ENCODE measurements around the gene TSPAN32. TPM values are rescaled to one million over a fixed set of nuclear protein-coding genes. Genes with fewer than 3 reads are reported as not detected.
"Not testable (repeated sequence)": the region's sequence is repeated elsewhere in the genome, so short reads cannot be mapped to it uniquely, and the experiment has no call there.

Gene TSPAN32
- total and polyA plus RNA-seq, 4 experiments from 2014 or later: 14.6 to 52.7 (median 45.9) TPM

- intact Hi-C loops (cut with micrococcal nuclease): no loop called here
- H3K9me3 Mint-ChIP-seq: peaks cover 0 to 29% (median 25%) of the 10 kb centered on the region in 8 donors
- Histone ChIP-seq H3K9me3 (ENCODE audit: control insufficient read depth in 1 of 2, low read length in 2 of 2) (no peaks in the 10 kb centered on the region), H3K4me3 (ENCODE audit: low read length in 2 of 2) (no peak overlapping the region), H3K27ac (ENCODE audit: low read depth, low read length) (no peak overlapping the region), H3K4me1 (ENCODE audit: insufficient read depth, low read length) (no peaks in the 10 kb centered on the region), H3K36me3 (ENCODE audit: insufficient read depth, low read length) (no peaks in the 10 kb centered on the region), H3K27me3 (ENCODE audit: insufficient read depth, low read length) (no peaks in the 10 kb centered on the region)
- no peak overlapping the region for H3K4me3 Mint-ChIP-seq
- CTCF ChIA-PET (ENCODE audit: partially characterized antibody): no interaction called here
- no peak for DNase-seq
- no peaks in the 10 kb centered on the region for H3K4me1 Mint-ChIP-seq
- no peak overlapping the region for H3K27ac Mint-ChIP-seq
- POLR2A ChIA-PET (ENCODE audit: partially characterized antibody): interaction anchor here (1.3 kb wide), 1 partner anchor 26 kb away, joined by 3 read pairs; the partner anchor contains the start of gene TSPAN32
- H3K36me3 Mint-ChIP-seq: no peaks in the 10 kb centered on the region
- H3K27me3 Mint-ChIP-seq: peaks cover 8 to 26% of the 10 kb centered on the region in 2 donors
Observed at GRCh38 chr11:2328021-2328420, 26.2 kb downstream of the TSPAN32 start.

- no peaks in the 10 kb centered on the region for H3K36me3 Mint-ChIP-seq
- H3K9me3 Mint-ChIP-seq: peaks cover 0 to 26% (median 18%) of the 10 kb centered on the region in 8 donors
- no peak overlapping the region for H3K4me3 ChIP-seq (ENCODE audit: low read length in 2 of 2)
- H3K27ac Mint-ChIP-seq: no peak overlapping the region
- H3K4me1 ChIP-seq (ENCODE audit: insufficient read depth, low read length): no peaks in the 10 kb centered on the region
- CTCF ChIA-PET (ENCODE audit: partially characterized antibody): interaction anchor here (1.3 kb wide), 1 partner anchor 92 kb away, joined by 3 read pairs; no protein-coding TSS in a partner anchor
- no peaks in the 10 kb centered on the region for H3K36me3 ChIP-seq (ENCODE audit: insufficient read depth, low read length)
- no peaks in the 10 kb centered on the region for H3K4me1 Mint-ChIP-seq
- H3K27me3 ChIP-seq (ENCODE audit: insufficient read depth, low read length): no peaks in the 10 kb centered on the region
- peaks cover 6 to 26% of the 10 kb centered on the region in 2 donors for H3K27me3 Mint-ChIP-seq
- H3K9me3 ChIP-seq (ENCODE audit: control insufficient read depth in 1 of 2, low read length in 2 of 2): no peaks in the 10 kb centered on the region
- H3K27ac ChIP-seq (ENCODE audit: low read depth, low read length): no peak overlapping the region
- H3K4me3 Mint-ChIP-seq: no peak overlapping the region
- DNase-seq: no peak
- intact Hi-C loops (cut with micrococcal nuclease): no loop called here
- POLR2A ChIA-PET (ENCODE audit: partially characterized antibody): interaction anchor here (1.3 kb wide), 1 partner anchor 26 kb away, joined by 3 read pairs; the partner anchor contains the start of gene TSPAN32
Observed at GRCh38 chr11:2328656-2329354, 27.0 kb downstream of the TSPAN32 start.

- POLR2A ChIA-PET (ENCODE audit: partially characterized antibody): interaction anchor here (1.3 kb wide), 1 partner anchor 27 kb away, joined by 3 read pairs; the partner anchor contains the start of gene TSPAN32
- DNase-seq: no peak
- no peaks in the 10 kb centered on the region for H3K36me3 ChIP-seq (ENCODE audit: insufficient read depth, low read length)
- no peaks in the 10 kb centered on the region for H3K36me3 Mint-ChIP-seq
- H3K27me3 ChIP-seq (ENCODE audit: insufficient read depth, low read length): no peaks in the 10 kb centered on the region
- peaks cover 0 to 21% (median 17%) of the 10 kb centered on the region in 8 donors for H3K9me3 Mint-ChIP-seq
- no peaks in the 10 kb centered on the region for H3K4me1 Mint-ChIP-seq
- H3K27ac ChIP-seq (ENCODE audit: low read depth, low read length): no peak overlapping the region
- no peak overlapping the region for H3K4me3 ChIP-seq (ENCODE audit: low read length in 2 of 2)
- H3K9me3 ChIP-seq (ENCODE audit: control insufficient read depth in 1 of 2, low read length in 2 of 2): no peaks in the 10 kb centered on the region
- H3K27ac Mint-ChIP-seq: no peak overlapping the region
- CTCF ChIA-PET (ENCODE audit: partially characterized antibody): interaction anchor here (1.3 kb wide), 1 partner anchor 91 kb away, joined by 3 read pairs; no protein-coding TSS in a partner anchor
- intact Hi-C loops (cut with micrococcal nuclease): no loop called here
- H3K27me3 Mint-ChIP-seq: peaks cover 6 to 24% of the 10 kb centered on the region in 2 donors
- H3K4me1 ChIP-seq (ENCODE audit: insufficient read depth, low read length): no peaks in the 10 kb centered on the region
- H3K4me3 Mint-ChIP-seq: no peak overlapping the region
Observed at GRCh38 chr11:2329551-2329950, 27.7 kb downstream of the TSPAN32 start.

- DNase-seq: no peak
- Mint-ChIP-seq H3K27me3 (peaks cover 6 to 21% of the 10 kb centered on the region in 2 donors), H3K4me3 (no peak overlapping the region), H3K9me3 (peaks cover 0 to 17% (median 13%) of the 10 kb centered on the region in 8 donors), H3K36me3 (no peaks in the 10 kb centered on the region), H3K27ac (no peak overlapping the region), H3K4me1 (no peaks in the 10 kb centered on the region)
- H3K36me3 ChIP-seq (ENCODE audit: insufficient read depth, low read length): no peaks in the 10 kb centered on the region
- no peak overlapping the region for H3K27ac ChIP-seq (ENCODE audit: low read depth, low read length)
- H3K4me3 ChIP-seq (ENCODE audit: low read length in 2 of 2): no peak overlapping the region
- H3K27me3 ChIP-seq (ENCODE audit: insufficient read depth, low read length): no peaks in the 10 kb centered on the region
- POLR2A ChIA-PET (ENCODE audit: partially characterized antibody): no interaction called here
- no peaks in the 10 kb centered on the region for H3K4me1 ChIP-seq (ENCODE audit: insufficient read depth, low read length)
- CTCF ChIA-PET (ENCODE audit: partially characterized antibody): interaction anchor here (0.8 kb wide), 1 partner anchor 25 kb away, joined by 4 read pairs; no protein-coding TSS in a partner anchor
- intact Hi-C loops (cut with micrococcal nuclease): no loop called here
- no peaks in the 10 kb centered on the region for H3K9me3 ChIP-seq (ENCODE audit: control insufficient read depth in 1 of 2, low read length in 2 of 2)
Observed at GRCh38 chr11:2330696-2331095, 28.9 kb downstream of the TSPAN32 start.

- ChIA-PET CTCF (ENCODE audit: partially characterized antibody) (interaction anchor here (0.8 kb wide), 1 partner anchor 25 kb away, joined by 4 read pairs; no protein-coding TSS in a partner anchor), POLR2A (ENCODE audit: partially characterized antibody) (no interaction called here)
- Histone ChIP-seq H3K27ac (ENCODE audit: low read depth, low read length) (no peak overlapping the region), H3K4me3 (ENCODE audit: low read length in 2 of 2) (no peak overlapping the region), H3K27me3 (ENCODE audit: insufficient read depth, low read length) (no peaks in the 10 kb centered on the region), H3K36me3 (ENCODE audit: insufficient read depth, low read length) (no peaks in the 10 kb centered on the region), H3K4me1 (ENCODE audit: insufficient read depth, low read length) (no peaks in the 10 kb centered on the region), H3K9me3 (ENCODE audit: control insufficient read depth in 1 of 2, low read length in 2 of 2) (no peaks in the 10 kb centered on the region)
- H3K9me3 Mint-ChIP-seq: peaks cover 0 to 17% (median 11%) of the 10 kb centered on the region in 8 donors
- no peaks in the 10 kb centered on the region for H3K36me3 Mint-ChIP-seq
- no peaks in the 10 kb centered on the region for H3K4me1 Mint-ChIP-seq
- intact Hi-C loops (cut with micrococcal nuclease): no loop called here
- H3K4me3 Mint-ChIP-seq: no peak overlapping the region
- H3K27me3 Mint-ChIP-seq: peaks cover 9 to 21% of the 10 kb centered on the region in 2 donors
- H3K27ac Mint-ChIP-seq: no peak overlapping the region
- no peak for DNase-seq
Observed at GRCh38 chr11:2331404-2331803, 29.6 kb downstream of the TSPAN32 start.

GRCh38 chr11:2332569-2332968 is 30.8 kb downstream of the TSPAN32 start:
- H3K27ac Mint-ChIP-seq; H3K27me3 ChIP-seq (ENCODE audit: insufficient read depth, low read length); H3K36me3 ChIP-seq (ENCODE audit: insufficient read depth, low read length); intact Hi-C loops (cut with micrococcal nuclease); CTCF ChIA-PET (ENCODE audit: partially characterized antibody); H3K4me1 Mint-ChIP-seq; H3K9me3 ChIP-seq (ENCODE audit: control insufficient read depth in 1 of 2, low read length in 2 of 2); DNase-seq; H3K27ac ChIP-seq (ENCODE audit: low read depth, low read length); H3K4me1 ChIP-seq (ENCODE audit: insufficient read depth, low read length); H3K4me3 ChIP-seq (ENCODE audit: low read length in 2 of 2); POLR2A ChIA-PET (ENCODE audit: partially characterized antibody); H3K4me3 Mint-ChIP-seq; H3K36me3 Mint-ChIP-seq: not testable (repeated sequence)
- H3K27me3 Mint-ChIP-seq: peaks cover 13 to 20% of the 10 kb centered on the region in 2 donors
- peaks cover 0 to 17% (median 11%) of the 10 kb centered on the region in 8 donors for H3K9me3 Mint-ChIP-seq

- H3K4me1 ChIP-seq (ENCODE audit: insufficient read depth, low read length); H3K4me3 ChIP-seq (ENCODE audit: low read length in 2 of 2); H3K27ac Mint-ChIP-seq; H3K27me3 ChIP-seq (ENCODE audit: insufficient read depth, low read length); H3K4me1 Mint-ChIP-seq; H3K27ac ChIP-seq (ENCODE audit: low read depth, low read length); DNase-seq; H3K4me3 Mint-ChIP-seq; H3K9me3 ChIP-seq (ENCODE audit: control insufficient read depth in 1 of 2, low read length in 2 of 2); intact Hi-C loops (cut with micrococcal nuclease); POLR2A ChIA-PET (ENCODE audit: partially characterized antibody); CTCF ChIA-PET (ENCODE audit: partially characterized antibody); H3K36me3 Mint-ChIP-seq; H3K36me3 ChIP-seq (ENCODE audit: insufficient read depth, low read length): not testable (repeated sequence)
- Mint-ChIP-seq H3K9me3 (peaks cover 0 to 17% (median 11%) of the 10 kb centered on the region in 8 donors), H3K27me3 (peaks cover 13 to 17% of the 10 kb centered on the region in 2 donors)
Observed at GRCh38 chr11:2333486-2334205, 31.8 kb downstream of the TSPAN32 start.
